ENCODE data around the gene ULK4.
"Not testable (repeated sequence)": the region's sequence is repeated elsewhere in the genome, so short reads cannot be mapped to it uniquely, and the experiment has no call there.

The ULK4 gene

GRCh38 chr3:41749988-41750387 lies 211.9 kb downstream of the ULK4 start:
- DNase-seq = no peak

GRCh38 chr3:41746215-41746614 lies 215.7 kb downstream of the ULK4 start:
- no peak for DNase-seq

GRCh38 chr3:41742121-41742520 lies 219.8 kb downstream of the ULK4 start:
- DNase-seq = no peak

- no peak for DNase-seq
Observed at GRCh38 chr3:41740374-41740886, 221.5 kb downstream of the ULK4 start.

GRCh38 chr3:41726891-41727290 lies 235.0 kb downstream of the ULK4 start:
- no peak for DNase-seq

GRCh38 chr3:41717641-41718040 lies 244.3 kb downstream of the ULK4 start:
- DNase-seq = no peak

- DNase-seq = no peak
Observed at GRCh38 chr3:41716471-41716870, 245.4 kb downstream of the ULK4 start.

- DNase-seq = no peak
Observed at GRCh38 chr3:41715376-41715775, 246.5 kb downstream of the ULK4 start.

- DNase-seq = peak in 1 of 2 experiments; percentile 10
Observed at GRCh38 chr3:41711651-41712050, 250.3 kb downstream of the ULK4 start.

GRCh38 chr3:41710646-41711388 lies 251.1 kb downstream of the ULK4 start:
- DNase-seq = no peak

GRCh38 chr3:41709213-41709612 lies 252.7 kb downstream of the ULK4 start:
- DNase-seq = not testable (repeated sequence)

- DNase-seq = no peak
Observed at GRCh38 chr3:41708176-41708575, 253.7 kb downstream of the ULK4 start.

GRCh38 chr3:41705893-41706292 lies 256.0 kb downstream of the ULK4 start:
- no peak for DNase-seq

GRCh38 chr3:41701191-41701698 lies 260.7 kb downstream of the ULK4 start:
- DNase-seq = no peak

GRCh38 chr3:41700155-41700554 lies 261.7 kb downstream of the ULK4 start:
- DNase-seq = no peak

GRCh38 chr3:41698898-41699297 lies 263.0 kb downstream of the ULK4 start:
- DNase-seq = no peak

GRCh38 chr3:41697702-41698101 lies 264.2 kb downstream of the ULK4 start:
- DNase-seq = no peak

GRCh38 chr3:41695806-41696205 lies 266.1 kb downstream of the ULK4 start:
- not testable (repeated sequence) for DNase-seq

GRCh38 chr3:41693799-41694198 lies 268.1 kb downstream of the ULK4 start:
- no peak for DNase-seq

- DNase-seq = no peak
Observed at GRCh38 chr3:41690766-41691563, 270.9 kb downstream of the ULK4 start.

GRCh38 chr3:41688595-41689380 lies 273.1 kb downstream of the ULK4 start:
- DNase-seq = no peak

- DNase-seq = no peak
Observed at GRCh38 chr3:41684797-41685735, 276.8 kb downstream of the ULK4 start.

Data from AML-193 (cell line).